ENCODE measurements around the gene MRPL16.

DNA sequence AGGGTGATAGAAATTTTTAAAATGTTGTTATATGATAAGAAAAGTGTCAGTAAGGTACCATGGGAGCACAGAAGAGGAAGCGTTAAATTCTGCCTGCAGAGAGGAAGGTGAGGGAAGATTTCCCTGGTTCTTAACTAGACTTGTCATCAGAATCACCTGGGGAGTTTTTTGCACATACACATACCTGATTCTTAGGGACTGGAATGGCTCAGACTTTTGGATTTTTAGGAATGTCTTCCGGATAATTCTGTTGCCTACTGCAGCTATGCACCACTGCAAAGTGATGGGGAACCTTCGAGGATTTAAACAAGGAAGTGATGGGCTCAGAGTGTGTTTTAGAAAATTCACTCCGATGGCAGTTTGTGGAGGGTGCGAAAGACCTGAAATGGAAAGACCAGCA, 33.5 kb downstream of the MRPL16 start:
- TF ChIP-seq, protein P1, sequence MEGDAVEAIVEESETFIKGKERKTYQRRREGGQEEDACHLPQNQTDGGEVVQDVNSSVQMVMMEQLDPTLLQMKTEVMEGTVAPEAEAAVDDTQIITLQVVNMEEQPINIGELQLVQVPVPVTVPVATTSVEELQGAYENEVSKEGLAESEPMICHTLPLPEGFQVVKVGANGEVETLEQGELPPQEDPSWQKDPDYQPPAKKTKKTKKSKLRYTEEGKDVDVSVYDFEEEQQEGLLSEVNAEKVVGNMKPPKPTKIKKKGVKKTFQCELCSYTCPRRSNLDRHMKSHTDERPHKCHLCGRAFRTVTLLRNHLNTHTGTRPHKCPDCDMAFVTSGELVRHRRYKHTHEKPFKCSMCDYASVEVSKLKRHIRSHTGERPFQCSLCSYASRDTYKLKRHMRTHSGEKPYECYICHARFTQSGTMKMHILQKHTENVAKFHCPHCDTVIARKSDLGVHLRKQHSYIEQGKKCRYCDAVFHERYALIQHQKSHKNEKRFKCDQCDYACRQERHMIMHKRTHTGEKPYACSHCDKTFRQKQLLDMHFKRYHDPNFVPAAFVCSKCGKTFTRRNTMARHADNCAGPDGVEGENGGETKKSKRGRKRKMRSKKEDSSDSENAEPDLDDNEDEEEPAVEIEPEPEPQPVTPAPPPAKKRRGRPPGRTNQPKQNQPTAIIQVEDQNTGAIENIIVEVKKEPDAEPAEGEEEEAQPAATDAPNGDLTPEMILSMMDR (IDR thresholded peaks at IDR 0.05): no peak
- TF ChIP-seq POLR2A (IDR thresholded peaks at IDR 0.05) (no peak), EP300 (IDR thresholded peaks at IDR 0.05) (no peak)

All from ovary (tissue), 3 donors.